Measurements from ENCODE around the gene CNTF. TPM values are rescaled to one million over a fixed set of nuclear protein-coding genes. Genes with fewer than 3 reads are reported as not detected.
"Not testable (repeated sequence)": the region's sequence is repeated elsewhere in the genome, so short reads cannot be mapped to it uniquely, and the experiment has no call there.

Gene CNTF, protein sequence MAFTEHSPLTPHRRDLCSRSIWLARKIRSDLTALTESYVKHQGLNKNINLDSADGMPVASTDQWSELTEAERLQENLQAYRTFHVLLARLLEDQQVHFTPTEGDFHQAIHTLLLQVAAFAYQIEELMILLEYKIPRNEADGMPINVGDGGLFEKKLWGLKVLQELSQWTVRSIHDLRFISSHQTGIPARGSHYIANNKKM
- 1 to 10 TPM in 5 of 6 donors, under 1 TPM in 1; 0.33 to 5.4 (median 1.4) TPM for total RNA-seq

DNA sequence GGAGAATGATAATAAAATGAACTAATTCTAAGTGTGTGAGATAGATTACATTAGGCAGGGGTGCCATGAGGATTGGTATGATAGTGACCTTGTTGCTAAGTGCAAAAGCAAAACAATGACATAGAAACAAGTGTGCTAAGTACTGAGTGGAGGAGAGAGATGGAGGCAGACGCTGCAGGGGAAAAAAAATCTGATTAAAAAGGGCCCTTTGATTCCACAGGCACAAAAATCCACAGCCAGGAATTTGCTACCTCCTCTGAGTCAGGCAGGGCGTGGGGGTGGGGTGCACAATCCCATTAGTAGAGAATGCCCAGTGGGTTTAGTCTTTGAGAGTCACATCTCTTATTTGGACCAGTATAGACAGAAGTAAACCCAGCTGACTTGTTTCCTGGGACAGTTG lies at the start of gene CNTF:
Gene CNTF, plus strand, starts transcription at position 322 of the 400 bp plus-strand sequence. CDS start 88 bp downstream, outside the sequence.
- Histone ChIP-seq H3K27me3 (no peaks in the 10 kb centered on the region), H3K27ac (no peak within 1 kb of the TSS), H3K9me3 (no peaks in the 10 kb centered on the region), H3K4me1 (peaks cover 0 to 7% (median 4%) of the 10 kb centered on the region in 4 donors), H3K4me3 (no peak within 1 kb of the TSS), H3K36me3 (peaks cover 5 to 89% (median 42%) of the 10 kb centered on the region in 4 donors)
- no peak for TF ChIP-seq EP300 (IDR thresholded peaks at IDR 0.05)
- TF ChIP-seq POLR2AphosphoS5 (IDR thresholded peaks at IDR 0.05): no peak
- TF ChIP-seq, protein P1, sequence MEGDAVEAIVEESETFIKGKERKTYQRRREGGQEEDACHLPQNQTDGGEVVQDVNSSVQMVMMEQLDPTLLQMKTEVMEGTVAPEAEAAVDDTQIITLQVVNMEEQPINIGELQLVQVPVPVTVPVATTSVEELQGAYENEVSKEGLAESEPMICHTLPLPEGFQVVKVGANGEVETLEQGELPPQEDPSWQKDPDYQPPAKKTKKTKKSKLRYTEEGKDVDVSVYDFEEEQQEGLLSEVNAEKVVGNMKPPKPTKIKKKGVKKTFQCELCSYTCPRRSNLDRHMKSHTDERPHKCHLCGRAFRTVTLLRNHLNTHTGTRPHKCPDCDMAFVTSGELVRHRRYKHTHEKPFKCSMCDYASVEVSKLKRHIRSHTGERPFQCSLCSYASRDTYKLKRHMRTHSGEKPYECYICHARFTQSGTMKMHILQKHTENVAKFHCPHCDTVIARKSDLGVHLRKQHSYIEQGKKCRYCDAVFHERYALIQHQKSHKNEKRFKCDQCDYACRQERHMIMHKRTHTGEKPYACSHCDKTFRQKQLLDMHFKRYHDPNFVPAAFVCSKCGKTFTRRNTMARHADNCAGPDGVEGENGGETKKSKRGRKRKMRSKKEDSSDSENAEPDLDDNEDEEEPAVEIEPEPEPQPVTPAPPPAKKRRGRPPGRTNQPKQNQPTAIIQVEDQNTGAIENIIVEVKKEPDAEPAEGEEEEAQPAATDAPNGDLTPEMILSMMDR (IDR thresholded peaks at IDR 0.05): no peak
- TF ChIP-seq POLR2A (IDR thresholded peaks at IDR 0.05): no peak
- ATAC-seq (ENCODE audit: low FRiP score in 2 of 2) (no peak), DNase-seq (no peak)
- WGBS, 2 donors: 80 to 85% methylated on average over 2 of the region's 2 CpGs

DNA sequence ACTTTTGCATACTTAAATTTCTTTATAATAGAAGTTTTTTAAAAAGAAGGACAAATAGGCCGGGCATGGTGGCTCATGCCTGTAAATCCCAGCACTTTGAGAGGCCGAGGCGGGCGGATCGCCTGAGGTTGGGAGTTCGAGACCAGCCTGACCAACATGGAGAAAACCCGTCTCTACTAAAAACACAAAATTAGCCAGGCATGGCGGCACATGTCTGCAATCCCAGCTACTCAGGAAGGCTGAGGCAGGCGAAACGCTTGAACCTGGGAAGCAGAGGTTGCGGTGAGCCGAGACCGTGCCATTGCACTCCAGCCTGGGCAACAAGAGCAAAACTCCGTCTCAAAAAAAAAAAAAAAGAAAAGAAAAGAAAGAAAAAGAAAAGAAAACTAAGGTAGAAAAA lies 49.6 kb upstream of the CNTF start:
- peak overlapping the region; percentile 37 to 100 (median 85) for H3K27ac ChIP-seq
- H3K36me3 ChIP-seq: peaks cover 0 to 24% (median 10%) of the 10 kb centered on the region in 4 donors
- not testable (repeated sequence) for H3K9me3 ChIP-seq; H3K27me3 ChIP-seq; DNase-seq; ATAC-seq (ENCODE audit: low FRiP score in 2 of 2)
- 91 to 92% methylated on average over 14 of the region's 14 CpGs for WGBS, 2 donors
- peaks cover 34 to 45% (median 37%) of the 10 kb centered on the region in 4 donors for H3K4me1 ChIP-seq
- H3K4me3 ChIP-seq: peak overlapping the region in 2 of 4 donors; percentile 4 to 6

DNA sequence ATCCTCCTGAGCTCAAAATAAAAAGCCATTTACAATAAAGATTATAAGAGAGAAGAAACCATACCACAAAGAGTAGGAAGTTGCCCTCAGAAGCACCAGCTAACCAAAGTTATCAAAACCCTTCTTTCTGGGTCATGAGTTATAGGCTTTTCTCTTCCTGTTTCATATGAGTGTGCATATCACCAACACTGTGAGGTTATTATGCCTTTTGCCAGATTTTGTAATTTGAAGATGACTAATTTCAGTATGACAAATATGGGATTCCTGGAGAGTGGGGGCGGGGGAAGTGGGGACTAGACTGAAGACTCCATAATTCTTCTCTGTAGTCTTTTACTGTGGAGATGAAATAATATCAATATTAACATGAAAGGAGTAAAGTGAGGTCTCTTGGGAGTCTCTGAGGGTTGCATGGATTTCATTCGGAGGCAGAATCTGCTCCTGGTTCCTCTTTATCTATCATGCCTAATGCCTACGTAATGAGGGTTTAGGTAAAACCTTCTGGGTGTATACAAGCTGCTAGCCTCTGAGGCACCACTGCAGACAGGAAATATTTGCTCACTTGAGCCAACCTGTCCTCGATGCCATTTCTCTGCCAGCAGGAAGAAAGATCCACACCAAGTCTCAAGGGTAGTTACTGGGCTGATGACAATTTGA lies 48.9 kb upstream of the CNTF start:
- ATAC-seq (ENCODE audit: low FRiP score in 2 of 2) (peak in 1 of 2 donors; percentile 49), DNase-seq (peak in 1 of 2 donors; percentile 36)
- Histone ChIP-seq H3K27ac (peak overlapping the region; percentile 65 to 100 (median 85)), H3K4me3 (peak overlapping the region in 2 of 4 donors; percentile 4 to 6), H3K4me1 (peaks cover 34 to 39% (median 37%) of the 10 kb centered on the region in 4 donors), H3K36me3 (peaks cover 0 to 19% (median 7%) of the 10 kb centered on the region in 4 donors), H3K27me3 (no peaks in the 10 kb centered on the region), H3K9me3 (no peaks in the 10 kb centered on the region)
- WGBS, 2 donors: 50 to 57% methylated on average over 4 of the region's 4 CpGs
- TF ChIP-seq, protein P1 (IDR thresholded peaks at IDR 0.05): no peak
- peak in 1 of 4 donors; percentile 22 for TF ChIP-seq EP300 (IDR thresholded peaks at IDR 0.05)
- no peak for TF ChIP-seq POLR2A (IDR thresholded peaks at IDR 0.05)

DNA sequence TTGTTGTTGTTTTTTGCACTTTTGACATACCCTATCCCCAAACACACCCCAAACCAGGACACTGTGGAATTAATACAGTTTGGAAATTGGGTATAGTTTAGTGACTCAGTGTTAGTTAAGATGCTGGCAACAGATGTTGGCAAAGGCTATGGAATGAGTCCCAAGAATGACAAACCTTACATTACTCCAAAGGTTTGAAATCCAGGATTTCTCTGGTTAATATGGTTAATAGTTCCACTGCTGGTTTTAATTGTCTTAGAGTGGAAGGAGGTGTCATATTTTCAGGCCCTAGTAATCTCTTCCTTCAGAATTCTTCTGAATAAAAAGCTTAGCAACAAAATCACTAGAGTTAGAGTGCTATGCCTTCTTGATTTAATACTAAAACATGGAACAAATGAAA lies 47.6 kb upstream of the CNTF start:
- Histone ChIP-seq H3K9me3 (no peaks in the 10 kb centered on the region), H3K4me1 (peaks cover 34 to 39% (median 37%) of the 10 kb centered on the region in 4 donors), H3K4me3 (peak overlapping the region in 3 of 4 donors; percentile 9 to 36 (median 34)), H3K36me3 (peaks cover 0 to 6% (median 3%) of the 10 kb centered on the region in 4 donors), H3K27ac (peak overlapping the region; percentile 65 to 100 (median 85)), H3K27me3 (no peaks in the 10 kb centered on the region)
- ATAC-seq (ENCODE audit: low FRiP score in 2 of 2) (no peak), DNase-seq (no peak)
- no peak for TF ChIP-seq POLR2AphosphoS5 (IDR thresholded peaks at IDR 0.05)
- no peak for TF ChIP-seq EP300 (IDR thresholded peaks at IDR 0.05)
- no peak for TF ChIP-seq POLR2A (IDR thresholded peaks at IDR 0.05)
- TF ChIP-seq, protein P1 (IDR thresholded peaks at IDR 0.05): no peak

DNA sequence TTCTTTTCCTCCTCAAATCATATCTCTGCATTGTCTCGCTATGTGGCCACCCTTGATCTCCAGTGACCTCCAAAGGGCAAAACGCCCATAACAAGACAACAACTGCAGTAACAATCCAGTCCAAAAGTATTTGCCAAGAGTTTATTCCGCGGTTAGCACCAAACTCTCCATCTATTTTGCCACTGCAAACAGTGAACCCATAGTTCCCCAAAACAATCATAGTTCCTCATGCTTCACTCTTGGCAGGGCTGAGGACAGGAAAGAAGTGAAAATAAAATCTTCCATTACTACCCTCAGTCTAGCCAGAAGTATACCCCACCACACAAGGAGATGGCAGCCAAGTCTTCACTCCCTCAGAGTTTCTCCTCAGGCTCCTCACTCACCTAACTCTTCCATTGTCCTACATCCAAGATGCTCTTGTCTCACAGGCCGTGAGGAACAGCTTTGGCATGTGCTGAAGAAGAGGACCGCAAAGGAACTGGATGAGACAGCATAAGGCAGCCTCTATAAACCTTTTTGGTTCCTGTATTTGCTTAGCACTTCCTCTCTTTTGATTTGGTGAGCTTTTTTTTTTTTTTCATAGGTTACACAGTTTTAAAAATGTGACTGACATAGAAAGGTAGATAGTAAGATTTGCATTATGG lies 47.0 kb upstream of the CNTF start, which contains the start of gene LPXN:
Gene LPXN, minus strand, starts transcription at position 480 of the 644 bp plus-strand sequence. Its CDS starts 84 bp downstream, at position 396.
- Histone ChIP-seq H3K9me3 (no peaks in the 10 kb centered on the region), H3K27me3 (no peaks in the 10 kb centered on the region), H3K27ac (peak within 1 kb of the TSS; percentile 75 to 100 (median 97)), H3K36me3 (no peaks in the 10 kb centered on the region), H3K4me3 (peak within 1 kb of the TSS in 3 of 4 donors; percentile 9 to 36 (median 34)), H3K4me1 (peaks cover 40 to 45% (median 41%) of the 10 kb centered on the region in 4 donors)
- DNase-seq (peak in 1 of 2 donors; percentile 54), ATAC-seq (ENCODE audit: low FRiP score in 2 of 2) (no peak)
- 36 to 60% methylated on average over 6 of the region's 6 CpGs for WGBS, 2 donors
- TF ChIP-seq EP300 (IDR thresholded peaks at IDR 0.05) (no peak), POLR2A (IDR thresholded peaks at IDR 0.05) (peak in 1 of 4 donors; percentile 60), POLR2AphosphoS5 (IDR thresholded peaks at IDR 0.05) (peak; percentile 22 to 64)
- TF ChIP-seq, protein P1 (IDR thresholded peaks at IDR 0.05): no peak
